RWPE1 (cell line): ENCODE results near the gene FAM3D.

Source experiments
- CTCF ChIA-PET: fragments of 350-600 bp; sonication (Branson Sonifier 250); formaldehyde crosslinking; extraction: SDS; loops from one replicate; lab custom pipeline; 2021; lab: Yijun Ruan, JAX
- POLR2A ChIA-PET: fragments of 400-600 bp; formaldehyde crosslinking; extraction: SDS; loops from one replicate; lab custom pipeline; 2020; ENCODE audit warnings: antibody characterized with exemption; ENCODE audit not compliant: low non-redundant PET; lab: Yijun Ruan, JAX
- DNase-seq: peaks from one replicate; pipeline ENCODE4 v3.0.0; 2012; ENCODE audit warnings: low spot score
- H3K27ac ChIP-seq: fragments of 450-650 bp; 2 replicates; pipeline ENCODE4 v1.5.1; 2017
- TF ChIP-seq, protein P1 (sequence below): fragments of 450-650 bp; conservative IDR thresholded peaks from 2 replicates; pipeline ENCODE4 v1.5.1; 2017; ENCODE audit warnings: low read depth, mild to moderate bottlenecking

The FAM3D gene

DNA sequence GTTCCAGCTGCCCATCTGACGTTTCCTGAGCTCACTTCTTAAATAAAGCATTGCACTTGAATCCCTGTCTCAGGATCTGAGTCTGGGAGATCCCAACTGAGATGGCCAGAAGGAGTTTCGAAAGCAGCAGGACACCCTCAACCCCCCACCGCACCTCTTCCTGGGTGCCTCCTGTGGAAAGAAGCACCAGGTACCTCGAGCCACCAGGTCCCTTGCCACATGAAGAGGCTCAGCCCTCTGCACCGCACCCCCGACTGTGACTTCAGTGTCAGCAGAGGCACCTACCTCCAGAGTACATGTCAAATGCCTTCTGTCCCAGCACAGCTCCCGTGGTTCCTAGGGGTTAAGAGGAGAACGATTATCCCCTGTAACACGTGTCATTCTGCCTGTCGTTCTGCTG lies 26.7 kb downstream of the FAM3D start:
- CTCF ChIA-PET = interaction anchor here (0.6 to 1.3 kb wide), 5 partner anchors 72 to 403 kb away, joined by 3 to 4 read pairs (median 3); no protein-coding TSS in a partner anchor
- DNase-seq = no peak
- POLR2A ChIA-PET = no interaction called here
- TF ChIP-seq, protein P1, sequence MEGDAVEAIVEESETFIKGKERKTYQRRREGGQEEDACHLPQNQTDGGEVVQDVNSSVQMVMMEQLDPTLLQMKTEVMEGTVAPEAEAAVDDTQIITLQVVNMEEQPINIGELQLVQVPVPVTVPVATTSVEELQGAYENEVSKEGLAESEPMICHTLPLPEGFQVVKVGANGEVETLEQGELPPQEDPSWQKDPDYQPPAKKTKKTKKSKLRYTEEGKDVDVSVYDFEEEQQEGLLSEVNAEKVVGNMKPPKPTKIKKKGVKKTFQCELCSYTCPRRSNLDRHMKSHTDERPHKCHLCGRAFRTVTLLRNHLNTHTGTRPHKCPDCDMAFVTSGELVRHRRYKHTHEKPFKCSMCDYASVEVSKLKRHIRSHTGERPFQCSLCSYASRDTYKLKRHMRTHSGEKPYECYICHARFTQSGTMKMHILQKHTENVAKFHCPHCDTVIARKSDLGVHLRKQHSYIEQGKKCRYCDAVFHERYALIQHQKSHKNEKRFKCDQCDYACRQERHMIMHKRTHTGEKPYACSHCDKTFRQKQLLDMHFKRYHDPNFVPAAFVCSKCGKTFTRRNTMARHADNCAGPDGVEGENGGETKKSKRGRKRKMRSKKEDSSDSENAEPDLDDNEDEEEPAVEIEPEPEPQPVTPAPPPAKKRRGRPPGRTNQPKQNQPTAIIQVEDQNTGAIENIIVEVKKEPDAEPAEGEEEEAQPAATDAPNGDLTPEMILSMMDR = no peak
- H3K27ac ChIP-seq = no peak overlapping the region

DNA sequence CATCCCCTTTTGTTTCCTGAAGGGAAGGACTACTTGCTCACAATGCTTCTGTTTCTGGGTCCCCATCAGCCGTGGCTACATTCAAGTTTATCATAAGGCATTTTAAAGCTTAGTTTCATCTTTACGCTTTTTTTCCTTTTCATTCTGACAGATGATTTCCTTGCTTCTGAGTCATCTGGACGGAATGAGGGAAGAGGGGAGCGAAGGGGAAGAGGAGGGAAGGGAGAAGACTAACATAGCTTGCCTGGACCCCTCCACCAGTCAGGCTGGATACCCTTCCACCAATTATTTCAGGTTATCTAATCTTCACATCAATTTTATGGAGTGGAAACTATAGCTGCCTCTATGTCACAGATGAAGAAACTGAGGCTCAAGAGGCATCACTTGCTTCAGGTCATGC lies 27.6 kb downstream of the FAM3D start:
- no peak for DNase-seq
- ChIA-PET POLR2A (interaction anchor here (0.6 kb wide), 1 partner anchor 555 kb away, joined by 4 read pairs; no protein-coding TSS in a partner anchor), CTCF (interaction anchor here (0.6 to 1.3 kb wide), 2 partner anchors 141 to 184 kb away, joined by 3 to 4 read pairs; no protein-coding TSS in a partner anchor)
- H3K27ac ChIP-seq = no peak overlapping the region
- TF ChIP-seq, protein P1 = no peak

DNA sequence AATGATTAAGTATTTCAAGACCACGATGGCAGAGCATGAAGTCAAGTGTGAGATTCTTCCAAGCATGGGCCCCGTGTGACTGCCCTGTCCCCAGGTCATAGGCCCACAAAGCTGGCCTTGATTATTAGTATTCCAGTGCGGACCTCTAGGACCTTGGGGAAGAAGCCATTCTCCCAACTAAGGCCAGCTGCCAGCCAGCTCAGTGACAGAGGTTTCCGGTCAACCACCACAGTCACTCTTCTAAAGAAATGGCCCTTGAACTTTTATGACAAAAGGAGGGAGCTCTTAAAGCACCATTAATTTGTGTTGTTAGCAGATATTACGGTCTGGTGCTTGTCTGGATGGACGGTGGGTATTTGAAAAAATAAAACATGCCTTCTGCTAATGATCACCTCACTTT lies 28.0 kb downstream of the FAM3D start:
- TF ChIP-seq, protein P1 = no peak
- POLR2A ChIA-PET = no interaction called here
- no peak overlapping the region for H3K27ac ChIP-seq
- CTCF ChIA-PET = no interaction called here
- no peak for DNase-seq

DNA sequence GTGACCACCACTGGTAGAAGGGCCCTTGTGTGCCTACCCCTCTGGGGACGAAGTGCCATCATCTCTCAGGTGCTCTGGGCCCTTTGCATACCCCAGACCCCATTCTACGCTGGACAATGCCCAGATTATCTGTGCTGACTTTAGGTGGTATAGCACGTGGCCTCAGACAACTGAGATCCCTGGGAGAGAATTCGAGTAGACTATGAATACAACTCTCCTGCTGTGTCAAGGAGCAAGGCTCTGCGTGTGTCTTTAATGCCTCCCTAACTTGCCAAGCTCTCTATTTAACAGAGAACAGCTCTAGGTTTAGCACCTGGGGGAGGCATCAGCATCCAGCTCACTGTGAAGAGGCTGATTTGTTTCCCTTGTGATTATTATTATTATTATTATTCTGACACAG lies 29.1 kb downstream of the FAM3D start:
- POLR2A ChIA-PET = no interaction called here
- H3K27ac ChIP-seq = no peak overlapping the region
- CTCF ChIA-PET = no interaction called here
- no peak for DNase-seq
- TF ChIP-seq, protein P1 = no peak

DNA sequence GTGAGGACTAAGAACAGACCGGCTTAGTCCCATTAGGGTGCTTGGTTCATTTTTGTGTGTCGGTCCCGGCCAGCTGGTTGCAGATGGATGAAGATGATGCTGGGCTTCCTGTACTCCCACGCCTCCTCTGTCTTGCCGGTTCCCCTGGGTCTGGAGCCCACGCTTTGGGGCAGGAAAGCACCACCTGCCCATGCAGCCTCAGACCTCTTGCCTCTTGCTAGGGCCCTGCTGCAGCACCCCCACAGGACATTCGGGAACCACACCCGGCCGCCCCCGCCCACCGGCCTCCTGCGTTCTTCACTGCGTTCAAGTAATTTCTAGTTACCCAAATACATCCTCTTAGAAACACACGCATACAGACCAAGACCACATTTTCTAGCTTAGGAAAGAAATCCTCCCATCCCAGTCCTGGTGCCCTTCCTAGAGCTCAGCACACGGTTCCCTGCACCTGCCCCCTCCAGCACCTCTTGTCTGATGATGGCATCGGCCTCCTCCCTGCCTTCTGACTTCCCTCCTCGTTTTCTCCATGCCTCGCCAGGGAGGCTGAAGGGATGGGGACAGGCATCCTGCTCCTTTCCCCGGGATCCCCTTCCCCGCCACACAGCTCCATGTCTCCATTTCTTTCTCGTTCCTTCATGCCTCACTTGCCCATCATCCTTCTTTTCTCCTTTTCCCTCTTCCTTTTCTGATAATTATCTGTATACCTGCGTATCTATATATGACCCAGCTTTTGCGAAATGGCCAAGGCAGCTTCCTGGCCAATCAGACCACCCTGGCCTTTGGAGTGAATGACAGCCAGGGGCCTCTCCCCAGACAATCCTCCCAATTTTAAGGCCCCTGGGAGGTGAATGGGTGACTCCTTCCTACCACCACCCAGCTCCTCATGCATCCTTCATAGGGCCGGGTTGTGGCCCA lies 30.9 kb downstream of the FAM3D start:
- CTCF ChIA-PET = no interaction called here
- TF ChIP-seq, protein P1 = no peak
- H3K27ac ChIP-seq = no peak overlapping the region
- POLR2A ChIA-PET = no interaction called here
- no peak for DNase-seq

DNA sequence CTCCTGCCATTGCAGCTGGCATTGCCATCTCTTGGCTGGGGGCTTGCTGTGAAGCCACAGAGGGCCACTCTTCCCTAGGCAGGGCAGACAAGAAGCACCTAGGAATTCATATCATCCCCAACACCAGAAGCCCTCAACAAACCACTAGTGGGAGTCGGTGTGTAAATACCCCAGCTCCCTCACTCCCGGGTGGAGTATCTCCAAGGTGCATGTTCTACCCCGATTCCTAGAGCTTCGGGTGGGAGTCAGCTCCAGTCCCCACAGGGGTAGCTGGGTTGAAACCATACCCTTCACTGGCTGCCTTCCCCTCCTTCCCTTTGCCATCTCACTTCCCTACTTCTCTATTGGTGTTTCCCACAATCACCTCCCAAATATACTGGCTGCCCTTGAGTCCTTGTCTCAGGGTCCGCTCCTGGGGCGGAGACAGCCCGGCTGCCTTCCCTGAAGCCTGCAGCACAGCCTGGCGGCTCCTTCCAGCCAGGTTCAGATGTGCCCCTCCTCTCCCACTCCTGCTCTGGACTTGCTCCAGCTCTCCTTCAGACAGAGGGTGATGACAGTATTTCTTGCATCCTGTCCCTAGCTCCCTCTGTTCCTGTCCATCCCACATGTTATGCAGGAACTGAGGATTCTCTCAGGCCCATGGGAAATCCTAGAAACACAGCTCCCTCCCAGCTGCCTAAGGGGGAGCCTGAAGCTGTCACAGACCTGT lies 33.3 kb downstream of the FAM3D start:
- no peak overlapping the region for H3K27ac ChIP-seq
- POLR2A ChIA-PET = no interaction called here
- TF ChIP-seq, protein P1 = no peak
- DNase-seq = no peak
- CTCF ChIA-PET = no interaction called here
